Right cardiac atrium (tissue), 5 donors: ENCODE results near the gene COX5B. TPM values are rescaled to one million over a fixed set of nuclear protein-coding genes. Genes with fewer than 3 reads are reported as not detected.
A peak's percentile ranks its signal among the peaks of the same experiment; 100 is the strongest.
"Not testable (repeated sequence)": the region's sequence is repeated elsewhere in the genome, so short reads cannot be mapped to it uniquely, and the experiment has no call there.

ENCODE experiments used
- ATAC-seq, 2 donors: fragments of 200-7000 bp; cut with Tn5 transposase; one replicate each; pipeline versions ENCODE4 v1.8.0 to v1.9.1; 2020; ENCODE audit warnings: moderate library complexity in 2 of 2, mild to moderate bottlenecking in 1 of 2
- DNase-seq, 3 donors: peaks; one replicate each; pipeline ENCODE4 v3.0.0-alpha.2; 2020
- H3K27ac ChIP-seq: one replicate; pipeline ENCODE4 v1.5.1; 2013; ENCODE audit warnings: mild to moderate bottlenecking, low read length, control low read depth, moderate library complexity
- H3K27me3 ChIP-seq: one replicate; pipeline ENCODE4 v1.6.1; 2013; ENCODE audit not compliant: control insufficient read depth, insufficient read depth
- H3K4me1 ChIP-seq: one replicate; pipeline ENCODE4 v1.6.1; 2013; ENCODE audit warnings: low read length; ENCODE audit not compliant: control insufficient read depth, insufficient read depth
- H3K4me3 ChIP-seq: one replicate; pipeline ENCODE4 v1.5.1; 2013; ENCODE audit warnings: low read length, control low read depth
- H3K9me3 ChIP-seq: one replicate; pipeline ENCODE4 v1.6.1; 2013; ENCODE audit warnings: low read length; ENCODE audit not compliant: control insufficient read depth
- WGBS: extraction: QIAGEN DNeasy Blood & Tissue Kit; methylation state at CpG from one replicate; pipeline ENCODE4 v1.1.7; 2013; 5-methylcytosine and 5-hydroxymethylcytosine counted together
- intact Hi-C, 4 donors: fragments of 100-400 bp; cut with DNase I; formaldehyde crosslinking; loops; one replicate each; pipeline versions ENCODE4 v1.11.0 to v1.14.0; 2022 to 2023
- long read RNA-seq, 4 donors: library from polyadenylated mRNA; unstranded; transcript quantifications; one replicate each; pipeline ENCODE4 v2.0.0, GENCODE V29; 2020 to 2021
- polyA plus RNA-seq: library from polyadenylated mRNA; stranded (reverse); fragments of 200-250 nt; gene quantifications from one replicate; pipeline ENCODE4 v1.2.3, GENCODE V29; 2013
- total RNA-seq, 4 donors: library from RNA; stranded (reverse); fragmentation: NEBNext Ultra II Directional; extraction: Animal tissue kit (Norgen Biotek cat#: 25700); gene quantifications; one replicate each; pipeline ENCODE4 v1.2.1, GENCODE V29; 2021
- donor health status: healthy with polysubstance abuse.
- donor health status: DM: no; HTN: yes; CAD: no.
- donor health status: DM: no; HTN: no; CAD: no.
- donor health status: DM: no; HTN: yes; CAD: no; lungs with severe emphysema.
- donor health status: DM: yes; HTN: yes; CAD: no.

COX5B gene, protein sequence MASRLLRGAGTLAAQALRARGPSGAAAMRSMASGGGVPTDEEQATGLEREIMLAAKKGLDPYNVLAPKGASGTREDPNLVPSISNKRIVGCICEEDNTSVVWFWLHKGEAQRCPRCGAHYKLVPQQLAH
- total RNA-seq (1,000 to 10,000 TPM in 3 of 4 donors, 100 to 1,000 TPM in 1; 893 to 1,145 (median 1,032) TPM), polyA plus RNA-seq (2,498 TPM)
- long read RNA-seq, donor 1, transcript COX5B-201 (4 exons, 712 nt) = major isoform, 310 of 321 reads
- long read RNA-seq, donor 1, partial matches to known transcripts = 6 of 321 reads
- long read RNA-seq, donor 1, other reads (novel, unspliced or antisense) = 3 of 321 reads
- long read RNA-seq, donor 2, transcript COX5B-201 (4 exons, 712 nt) = major isoform, 472 of 481 reads
- long read RNA-seq, donor 2, partial matches to known transcripts = 2 of 481 reads
- long read RNA-seq, donor 2, other reads (novel, unspliced or antisense) = 6 of 481 reads
- long read RNA-seq, donor 3, transcript COX5B-201 (4 exons, 712 nt) = major isoform, 124 of 134 reads
- long read RNA-seq, donor 3, partial matches to known transcripts = 3 of 134 reads
- long read RNA-seq, donor 3, other reads (novel, unspliced or antisense) = 2 of 134 reads
- long read RNA-seq, donor 4, transcript COX5B-201 (4 exons, 712 nt) = major isoform, 273 of 281 reads
- long read RNA-seq, donor 4, partial matches to known transcripts = 5 of 281 reads
- long read RNA-seq, donor 4, other reads (novel, unspliced or antisense) = 1 of 281 reads

GRCh38 chr2:97645695-97646629 is at the start of gene COX5B:
TSS of gene COX5B (plus strand) at chr2:97646062. CDS start at chr2:97646087, 25 bp downstream.
- peaks cover 3% of the 10 kb centered on the region for H3K4me1 ChIP-seq
- H3K9me3 ChIP-seq = no peaks in the 10 kb centered on the region
- intact Hi-C loops = loop anchor here in 2 of 4 donors (2.0 kb wide), 1 partner anchor 17 kb away; no protein-coding TSS in a partner anchor
- H3K4me3 ChIP-seq = peak within 1 kb of the TSS; percentile 68
- ATAC-seq (peak; percentile 99), DNase-seq (peak; percentile 99 to 100 (median 99))
- no peaks in the 10 kb centered on the region for H3K27me3 ChIP-seq
- WGBS = under 1% methylated on average over 63 of the region's 63 CpGs
- peak within 1 kb of the TSS; percentile 88 for H3K27ac ChIP-seq

DNA sequence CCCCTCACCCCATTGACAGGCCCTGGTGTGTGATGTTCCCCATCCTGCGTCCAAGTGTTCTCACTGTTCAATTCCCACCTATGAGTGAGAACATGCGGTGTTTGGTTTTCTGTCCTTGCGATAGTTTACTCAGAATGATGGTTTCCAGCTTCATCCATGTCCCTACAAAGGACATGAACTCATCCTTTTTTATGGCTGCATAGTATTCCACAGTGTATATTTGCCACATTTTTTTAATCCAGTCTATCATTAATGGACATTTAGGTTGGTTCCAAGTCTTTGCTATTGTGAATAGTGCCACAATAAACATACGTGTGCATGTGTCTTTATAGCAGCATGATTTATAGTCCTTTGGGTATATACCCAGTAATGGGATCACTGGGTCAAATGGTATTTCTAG is 49.7 kb upstream of the COX5B start:
- not testable (repeated sequence) for ATAC-seq, H3K27ac ChIP-seq, H3K4me3 ChIP-seq, H3K9me3 ChIP-seq, H3K27me3 ChIP-seq, DNase-seq, H3K4me1 ChIP-seq
- 98% methylated on average over 4 of the region's 4 CpGs for WGBS
- intact Hi-C loops = loop anchor here in 3 of 4 donors (10.0 kb wide), 1 partner anchor 99 kb away; no protein-coding TSS in a partner anchor

DNA sequence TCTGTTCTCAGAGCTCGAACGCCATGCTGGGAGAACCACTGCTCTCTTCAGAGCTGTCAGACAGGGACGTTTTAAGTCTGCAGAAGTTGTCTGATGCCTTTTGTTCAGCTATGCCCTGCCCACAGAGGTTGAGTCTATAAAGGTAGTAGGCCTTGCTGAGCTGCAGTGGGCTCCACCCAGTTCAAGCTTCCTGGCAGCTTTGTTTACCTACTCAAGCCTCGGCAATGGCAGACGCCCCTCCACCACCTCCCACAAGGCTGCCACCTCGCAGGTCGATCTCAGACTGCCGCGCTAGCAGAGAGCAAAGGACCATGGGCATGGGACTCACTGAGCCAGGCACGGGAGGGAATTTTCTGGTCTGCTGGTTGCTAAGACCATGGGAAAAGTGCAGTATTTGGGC is 44.3 kb upstream of the COX5B start:
- intact Hi-C loops = not testable (repeated sequence)
- 75% methylated on average over 9 of the region's 10 CpGs for WGBS

GRCh38 chr2:97605109-97605508 is 40.8 kb upstream of the COX5B start:
- 58% methylated on average over 4 of the region's 8 CpGs for WGBS
- DNase-seq, H3K4me1 ChIP-seq, H3K27ac ChIP-seq, H3K27me3 ChIP-seq, H3K4me3 ChIP-seq, intact Hi-C loops, ATAC-seq, H3K9me3 ChIP-seq: not testable (repeated sequence)

More for the DNA sequence above, 44.3 kb upstream of the COX5B start:
- H3K27ac ChIP-seq, H3K9me3 ChIP-seq, ATAC-seq, H3K27me3 ChIP-seq, H3K4me1 ChIP-seq, H3K4me3 ChIP-seq, DNase-seq: not testable (repeated sequence)

GRCh38 chr2:97605524-97606339 is 40.1 kb upstream of the COX5B start:
- H3K4me1 ChIP-seq, intact Hi-C loops, H3K27ac ChIP-seq, H3K9me3 ChIP-seq, H3K4me3 ChIP-seq, H3K27me3 ChIP-seq: not testable (repeated sequence)
- WGBS = 50% methylated on average over 4 of the region's 12 CpGs
- DNase-seq (peak in 1 of 3 donors; percentile 29), ATAC-seq (peak; percentile 31 to 62)

DNA sequence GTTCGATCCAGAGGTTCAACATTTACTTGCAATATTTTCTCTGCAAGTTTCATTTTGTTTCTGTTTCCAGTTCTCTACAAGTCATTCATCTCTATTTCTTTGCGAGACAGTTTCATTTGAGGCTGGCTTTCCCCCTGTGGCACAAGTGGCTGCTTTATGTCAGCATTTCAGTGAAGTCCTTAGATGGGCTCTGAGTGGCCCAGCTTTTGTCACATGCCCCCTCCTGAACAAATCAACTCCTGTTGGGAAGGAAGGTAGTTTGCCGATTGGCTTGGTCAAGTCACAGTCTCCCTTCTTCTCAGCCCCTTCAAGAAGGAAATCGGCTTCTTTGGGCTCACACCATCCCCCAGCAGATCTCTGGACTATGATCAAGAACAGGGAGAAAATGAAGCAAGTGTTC is 37.1 kb upstream of the COX5B start:
- not testable (repeated sequence) for H3K27me3 ChIP-seq

DNA sequence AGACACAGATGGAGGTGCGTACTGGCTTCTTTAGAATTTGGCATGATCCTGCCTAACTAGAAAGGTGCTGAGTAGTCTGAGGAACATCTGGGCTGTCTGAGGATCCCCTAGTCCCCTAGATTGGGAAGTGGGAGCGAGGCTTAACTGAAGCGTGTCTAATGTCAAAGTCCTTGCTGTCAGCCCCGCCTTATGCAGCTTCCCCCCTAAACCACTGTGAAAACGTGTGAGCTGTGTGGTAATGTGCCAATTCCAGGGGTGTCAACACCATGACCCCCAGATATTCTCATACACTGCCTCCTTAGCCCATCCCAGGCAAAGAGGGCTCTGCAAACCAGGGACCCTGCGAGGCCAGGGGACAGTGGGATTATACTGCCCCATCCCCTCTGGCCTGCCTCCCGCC is 34.0 kb upstream of the COX5B start:
- H3K4me3 ChIP-seq, H3K9me3 ChIP-seq, ATAC-seq, H3K27me3 ChIP-seq, DNase-seq, H3K27ac ChIP-seq, intact Hi-C loops, H3K4me1 ChIP-seq: not testable (repeated sequence)
- WGBS = 69% methylated on average over 2 of the region's 7 CpGs

More for the DNA sequence above, 37.1 kb upstream of the COX5B start:
- H3K4me3 ChIP-seq, H3K4me1 ChIP-seq, DNase-seq, H3K27ac ChIP-seq, ATAC-seq, intact Hi-C loops, H3K9me3 ChIP-seq: not testable (repeated sequence)
- 84% methylated on average over 4 of the region's 4 CpGs for WGBS

- H3K9me3 ChIP-seq, H3K27me3 ChIP-seq, H3K4me1 ChIP-seq, H3K27ac ChIP-seq, DNase-seq, intact Hi-C loops, H3K4me3 ChIP-seq: not testable (repeated sequence)
- 17% methylated on average over 1 of the region's 8 CpGs for WGBS
- peak in 1 of 2 donors; percentile 40 for ATAC-seq
Measured at GRCh38 chr2:97615746-97616145, 30.1 kb upstream of the COX5B start.

DNA sequence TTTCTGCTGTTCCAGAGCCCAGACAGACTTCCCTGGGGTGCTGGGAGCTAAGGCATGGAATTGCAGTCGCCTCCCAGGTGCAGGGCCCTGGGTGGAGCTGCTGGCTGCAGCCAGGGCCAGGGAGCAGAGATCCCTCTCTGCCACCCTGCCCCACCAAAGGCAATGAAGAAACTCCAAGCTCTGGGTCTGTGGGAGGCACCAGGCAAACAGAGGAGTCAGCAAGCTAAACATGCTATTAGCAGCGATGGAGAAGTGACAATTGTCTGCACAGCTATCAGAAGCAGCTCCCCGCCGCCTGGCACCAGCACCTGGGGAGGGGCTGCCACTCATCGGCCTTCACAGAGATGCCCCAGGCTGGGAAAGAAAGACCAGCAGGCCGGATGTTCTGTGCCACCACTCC is 28.0 kb upstream of the COX5B start:
- ATAC-seq = no peak
- intact Hi-C loops = no loop called here
- Histone ChIP-seq H3K27me3 (no peaks in the 10 kb centered on the region), H3K9me3 (no peaks in the 10 kb centered on the region), H3K27ac (no peak overlapping the region), H3K4me3 (no peak overlapping the region), H3K4me1 (no peaks in the 10 kb centered on the region)
- WGBS = 89% methylated on average over 6 of the region's 6 CpGs
- DNase-seq = no peak
